H1 (cell line): ENCODE measurements around the gene JPH3.

Experiments
- CTCF ChIP-seq, 3 experiments: IDR thresholded peaks; 1 replicate in 2 of 3; 2 replicates in 1 of 3; pipeline versions ENCODE4 v1.5.1 to v1.6.1; 2011; ENCODE audit warnings: low read length in 3 of 3, mild to moderate bottlenecking in 3 of 3, inconsistent platforms in 2 of 3, low read depth in 1 of 3, moderate library complexity in 1 of 3; ENCODE audit not compliant: insufficient read depth in 1 of 3; ENCODE audit errors: control extremely low read depth in 1 of 3
- HDAC2 ChIP-seq, 2 experiments: fragments of 300-600 bp in 1 of 2; sonication (generic) in 1 of 2; IDR thresholded peaks; 2 replicates each; pipeline ENCODE4 v1.6.1; 2011 to 2012; ENCODE audit warnings: low read depth in 2 of 2, low read length in 2 of 2, mild to moderate bottlenecking in 2 of 2, moderate library complexity in 2 of 2, borderline replicate concordance in 1 of 2, inconsistent platforms in 1 of 2
- JUN ChIP-seq: IDR thresholded peaks from 2 replicates; pipeline ENCODE4 v1.6.1; 2011; ENCODE audit warnings: low read depth, mild to moderate bottlenecking, improper control_type of control experiment, low read length
- POLR2A ChIP-seq, 2 experiments: IDR thresholded peaks; 1 replicate in 1 of 2; 2 replicates in 1 of 2; pipeline ENCODE4 v1.6.1; 2011; ENCODE audit warnings: low read depth in 2 of 2, low read length in 2 of 2, mild to moderate bottlenecking in 2 of 2; ENCODE audit errors: control extremely low read depth in 1 of 2
- RAD21 ChIP-seq, 2 experiments: IDR thresholded peaks in 1 of 2; conservative IDR thresholded peaks in 1 of 2; 2 replicates each; pipeline ENCODE4 v1.6.1; 2011; ENCODE audit warnings: low read depth in 2 of 2, low read length in 2 of 2, improper control_type of control experiment in 1 of 2, inconsistent platforms in 1 of 2, mild to moderate bottlenecking in 1 of 2, moderate library complexity in 1 of 2
- ZNF274 ChIP-seq: IDR thresholded peaks from 2 replicates; pipeline ENCODE4 v1.7.0; 2012; ENCODE audit warnings: low read length, borderline replicate concordance; ENCODE audit errors: extremely low read depth
- TF ChIP-seq, protein P1 (sequence below): IDR thresholded peaks from 2 replicates; pipeline ENCODE4 v1.6.1; 2012; ENCODE audit warnings: inconsistent platforms

DNA sequence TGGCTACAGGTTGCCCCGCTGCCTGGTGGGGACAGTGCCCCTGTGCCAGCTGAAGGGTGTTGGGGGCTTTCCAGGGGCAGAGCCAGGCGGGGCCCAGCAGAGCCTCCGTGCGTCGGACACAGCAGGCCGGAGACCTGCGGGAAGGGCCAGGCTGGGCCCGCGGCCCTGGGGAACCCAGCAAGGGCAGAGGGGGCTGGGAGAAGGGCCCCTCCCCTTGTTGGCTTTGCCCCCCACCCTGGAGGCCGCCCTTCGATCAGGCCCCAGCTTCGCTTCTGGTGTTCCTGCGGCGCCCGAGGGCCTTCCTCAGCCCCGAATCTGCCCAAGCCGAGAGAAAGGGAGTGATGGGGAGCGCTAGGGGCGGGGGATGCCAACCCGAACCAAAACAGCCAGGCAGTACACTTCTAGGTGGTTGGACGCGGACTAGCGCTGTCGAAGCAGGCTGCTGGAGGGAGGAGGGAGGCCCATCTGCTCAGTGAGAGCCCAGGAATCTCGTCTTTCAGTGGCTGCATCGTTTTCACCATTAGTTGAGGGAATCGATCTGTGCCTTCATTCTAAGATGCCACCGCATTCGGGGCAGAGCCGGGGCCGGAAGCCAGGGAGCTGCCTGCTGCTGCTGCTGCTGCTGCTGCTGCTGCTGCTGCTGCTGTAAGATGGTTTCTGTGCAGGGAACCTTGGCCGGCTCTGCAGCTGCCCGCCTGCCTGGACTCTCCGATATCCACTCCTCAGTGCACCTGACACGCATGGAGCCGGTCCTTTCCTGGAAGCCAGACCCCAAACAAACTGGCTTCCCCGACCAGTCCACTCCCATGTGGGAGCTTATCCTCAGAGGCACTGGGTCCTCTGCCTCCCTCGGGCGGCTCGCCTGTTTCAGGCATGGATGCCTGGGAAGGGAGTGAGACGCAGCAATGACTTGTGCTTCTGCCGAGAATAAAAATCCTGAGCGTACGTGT is 1.7 kb downstream of the JPH3 start:
- TF ChIP-seq ZNF274 (no peak), CTCF (IDR thresholded peaks at IDR 0.05; ENCODE audit: control extremely low read depth in 1 of 3, insufficient read depth in 1 of 3, low read depth in 1 of 3, low read length in 3 of 3) (no peak), POLR2A (IDR thresholded peaks at IDR 0.05; ENCODE audit: control extremely low read depth in 1 of 2, low read depth in 2 of 2, low read length in 2 of 2) (no peak), RAD21 (IDR thresholded peaks at IDR 0.05 in 1 of 2, conservative IDR thresholded peaks at IDR 0.05 in 1 of 2; ENCODE audit: low read depth in 2 of 2, low read length in 2 of 2) (no peak), HDAC2 (IDR thresholded peaks at IDR 0.05; ENCODE audit: borderline replicate concordance in 1 of 2, low read depth in 2 of 2, low read length in 2 of 2) (no peak), JUN (no peak)
- TF ChIP-seq, protein P1, sequence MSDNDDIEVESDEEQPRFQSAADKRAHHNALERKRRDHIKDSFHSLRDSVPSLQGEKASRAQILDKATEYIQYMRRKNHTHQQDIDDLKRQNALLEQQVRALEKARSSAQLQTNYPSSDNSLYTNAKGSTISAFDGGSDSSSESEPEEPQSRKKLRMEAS = no peak
